ENCODE results near the gene PLCB1.

Gene PLCB1

GRCh38 chr20:8534368-8535160 lies 402.5 kb downstream of the PLCB1 start:
- in situ Hi-C loops (cut with HindIII; ENCODE audit: low pct_unique_long_range_greater_than_20kb, low sequenced_read_pairs): no loop called here
- TF ChIP-seq JUND (IDR thresholded peaks at IDR 0.05; ENCODE audit: low read depth): no peak
- peak in 1 of 2 experiments; percentile 13 for DNase-seq (ENCODE audit: low read depth in 1 of 2, low spot score in 1 of 2)

- in situ Hi-C loops (cut with HindIII; ENCODE audit: low pct_unique_long_range_greater_than_20kb, low sequenced_read_pairs): no loop called here
- peak in 1 of 2 experiments; percentile 18 for DNase-seq (ENCODE audit: low read depth in 1 of 2, low spot score in 1 of 2)
- TF ChIP-seq JUND (IDR thresholded peaks at IDR 0.05; ENCODE audit: low read depth): no peak
These were observed 403.6 kb downstream of the PLCB1 start for GRCh38 chr20:8535403-8536261.

- no peak for TF ChIP-seq JUND (IDR thresholded peaks at IDR 0.05; ENCODE audit: low read depth)
- in situ Hi-C loops (cut with HindIII; ENCODE audit: low pct_unique_long_range_greater_than_20kb, low sequenced_read_pairs): no loop called here
- DNase-seq (ENCODE audit: low read depth in 1 of 2, low spot score in 1 of 2): no peak
These were observed 404.2 kb downstream of the PLCB1 start for GRCh38 chr20:8536262-8536618.

DNA sequence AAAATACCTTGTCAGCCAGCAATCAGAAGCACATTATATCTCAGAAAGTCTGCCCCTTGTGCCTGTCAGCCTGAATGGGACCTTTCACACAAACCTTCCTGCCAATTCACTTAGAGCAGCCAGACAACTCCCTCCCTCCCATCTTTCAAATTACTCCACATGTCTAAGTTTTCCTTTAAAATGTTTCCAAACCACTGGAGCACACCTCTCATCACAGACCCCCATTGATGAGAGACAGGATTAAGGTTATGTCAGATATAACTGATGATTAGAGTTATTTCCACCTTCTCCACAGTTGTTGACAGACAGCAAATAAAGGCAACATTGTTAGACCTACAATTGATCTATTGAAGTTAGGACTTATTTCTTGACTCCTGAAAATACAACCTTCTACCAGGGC lies 408.4 kb downstream of the PLCB1 start:
- no peak for DNase-seq (ENCODE audit: low read depth in 1 of 2, low spot score in 1 of 2)
- TF ChIP-seq JUND (IDR thresholded peaks at IDR 0.05; ENCODE audit: low read depth): no peak
- in situ Hi-C loops (cut with HindIII; ENCODE audit: low pct_unique_long_range_greater_than_20kb, low sequenced_read_pairs): no loop called here

- in situ Hi-C loops (cut with HindIII; ENCODE audit: low pct_unique_long_range_greater_than_20kb, low sequenced_read_pairs): no loop called here
- no peak for TF ChIP-seq JUND (IDR thresholded peaks at IDR 0.05; ENCODE audit: low read depth)
- no peak for DNase-seq (ENCODE audit: low read depth in 1 of 2, low spot score in 1 of 2)
These were observed 410.0 kb downstream of the PLCB1 start for GRCh38 chr20:8542110-8542486.

DNA sequence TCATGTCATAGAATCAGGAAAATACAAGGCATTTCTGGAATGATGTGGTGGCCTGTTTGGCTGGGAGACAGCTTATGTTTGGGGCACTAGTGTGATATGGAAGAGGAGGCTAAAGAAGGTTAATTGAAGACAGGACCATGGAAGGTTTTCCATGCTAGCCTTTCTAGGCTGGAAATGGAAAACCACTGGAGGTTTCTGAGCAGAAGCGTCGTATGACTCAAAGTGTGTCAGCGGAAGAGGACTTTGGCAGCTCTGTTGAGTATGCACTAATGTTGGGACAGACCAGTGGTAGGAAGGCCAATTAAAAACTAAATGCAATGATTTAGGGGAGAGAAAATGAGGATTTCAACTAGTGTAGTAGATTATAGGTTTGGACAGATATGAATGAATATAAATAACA lies 413.1 kb downstream of the PLCB1 start:
- no peak for TF ChIP-seq JUND (IDR thresholded peaks at IDR 0.05; ENCODE audit: low read depth)
- DNase-seq (ENCODE audit: low read depth in 1 of 2, low spot score in 1 of 2): no peak
- in situ Hi-C loops (cut with HindIII; ENCODE audit: low pct_unique_long_range_greater_than_20kb, low sequenced_read_pairs): no loop called here

GRCh38 chr20:8547035-8547650 lies 415.1 kb downstream of the PLCB1 start:
- in situ Hi-C loops (cut with HindIII; ENCODE audit: low pct_unique_long_range_greater_than_20kb, low sequenced_read_pairs): no loop called here
- no peak for TF ChIP-seq JUND (IDR thresholded peaks at IDR 0.05; ENCODE audit: low read depth)
- no peak for DNase-seq (ENCODE audit: low read depth in 1 of 2, low spot score in 1 of 2)

DNA sequence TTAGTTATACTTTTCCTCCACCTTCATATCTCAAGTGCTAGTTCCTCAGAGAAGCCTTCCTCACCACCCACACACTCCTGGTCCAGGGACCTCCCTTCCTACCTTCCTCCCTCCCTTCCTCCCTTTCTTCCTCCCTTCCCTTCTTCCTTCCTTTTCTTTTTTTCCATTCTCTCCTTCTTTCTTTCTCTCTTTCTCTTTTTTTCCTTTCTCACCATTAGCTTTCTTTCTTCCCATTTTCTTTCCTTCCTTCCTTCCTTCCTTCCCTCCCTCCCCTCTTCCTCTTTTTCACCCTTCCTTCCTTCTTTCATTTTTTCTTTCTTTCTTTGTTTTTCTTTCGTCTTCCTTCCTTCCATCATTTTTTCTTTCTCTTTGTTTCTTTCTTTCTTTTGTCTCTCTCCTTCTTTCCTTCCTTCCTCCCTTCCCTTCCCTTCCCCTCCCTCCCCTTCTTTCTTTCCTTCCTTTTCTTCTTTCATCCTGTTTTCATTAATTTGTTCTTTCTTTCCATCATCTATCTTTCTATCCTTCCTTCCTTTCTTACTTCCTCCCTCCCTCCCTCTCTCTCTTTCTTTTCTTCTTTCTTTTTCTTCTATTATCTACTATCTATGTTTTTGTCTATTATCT lies 416.0 kb downstream of the PLCB1 start:
- in situ Hi-C loops (cut with HindIII; ENCODE audit: low pct_unique_long_range_greater_than_20kb, low sequenced_read_pairs): no loop called here
- no peak for TF ChIP-seq JUND (IDR thresholded peaks at IDR 0.05; ENCODE audit: low read depth)

DNA sequence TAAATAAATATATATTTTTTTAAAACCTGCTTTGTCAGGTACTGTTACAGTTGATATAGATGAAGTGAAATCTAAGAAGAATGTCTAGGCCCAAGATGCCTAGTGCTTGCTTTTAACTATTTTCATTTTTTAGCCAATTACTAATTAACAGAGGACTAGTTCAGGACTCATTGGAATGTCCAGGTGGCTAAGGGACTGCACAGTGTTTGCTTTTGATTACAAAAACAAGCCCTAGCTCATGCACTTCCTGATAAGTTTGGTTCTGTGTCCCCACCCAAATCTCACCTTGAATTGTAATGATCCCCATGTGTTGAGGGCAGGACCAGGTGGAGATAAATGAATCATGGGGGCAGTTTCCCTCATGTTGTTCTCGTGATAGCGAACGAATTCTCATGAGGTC lies 417.1 kb downstream of the PLCB1 start:
- TF ChIP-seq JUND (IDR thresholded peaks at IDR 0.05; ENCODE audit: low read depth): no peak
- in situ Hi-C loops (cut with HindIII; ENCODE audit: low pct_unique_long_range_greater_than_20kb, low sequenced_read_pairs): no loop called here
- no peak for DNase-seq (ENCODE audit: low read depth in 1 of 2, low spot score in 1 of 2)

More for the DNA sequence above, 416.0 kb downstream of the PLCB1 start:
- DNase-seq (ENCODE audit: low read depth in 1 of 2, low spot score in 1 of 2): no peak

- TF ChIP-seq JUND (IDR thresholded peaks at IDR 0.05; ENCODE audit: low read depth): no peak
- in situ Hi-C loops (cut with HindIII; ENCODE audit: low pct_unique_long_range_greater_than_20kb, low sequenced_read_pairs): no loop called here
- no peak for DNase-seq (ENCODE audit: low read depth in 1 of 2, low spot score in 1 of 2)
These were observed 425.6 kb downstream of the PLCB1 start for GRCh38 chr20:8557711-8558110.

DNA sequence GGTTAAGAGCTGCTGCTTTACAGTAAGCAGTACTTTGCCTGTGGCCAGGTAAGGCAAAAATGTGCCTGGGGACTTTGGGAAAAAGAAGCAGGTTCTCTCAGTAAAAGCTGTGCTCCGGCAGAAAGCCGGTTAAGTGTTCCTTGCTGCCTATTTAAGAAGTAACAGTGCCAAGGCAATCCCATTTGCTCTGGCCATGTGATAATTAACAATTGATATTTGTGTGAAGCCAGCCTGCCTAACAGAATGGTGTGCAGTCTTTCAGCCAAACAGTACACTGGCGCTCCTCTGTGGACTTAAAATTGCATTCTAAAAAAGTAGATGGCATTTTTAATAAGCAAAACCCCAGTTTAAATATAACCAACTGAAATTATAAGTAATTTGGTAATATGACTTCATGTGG lies 430.3 kb downstream of the PLCB1 start:
- in situ Hi-C loops (cut with HindIII; ENCODE audit: low pct_unique_long_range_greater_than_20kb, low sequenced_read_pairs): no loop called here
- no peak for TF ChIP-seq JUND (IDR thresholded peaks at IDR 0.05; ENCODE audit: low read depth)
- no peak for DNase-seq (ENCODE audit: low read depth in 1 of 2, low spot score in 1 of 2)

- no peak for DNase-seq (ENCODE audit: low read depth in 1 of 2, low spot score in 1 of 2)
- TF ChIP-seq JUND (IDR thresholded peaks at IDR 0.05; ENCODE audit: low read depth): no peak
- in situ Hi-C loops (cut with HindIII; ENCODE audit: low pct_unique_long_range_greater_than_20kb, low sequenced_read_pairs): no loop called here
These were observed 436.0 kb downstream of the PLCB1 start for GRCh38 chr20:8568075-8568474.

Data from T47D (cell line).